Natural killer cell treated with Interleukin-12 subunit alpha and Interleukin-12 subunit beta and Interleukin-15 and Interleukin-18, amount 100 ng/mL, for 72 hours (primary cell): ENCODE results near the gene SPTBN5. TPM values are rescaled to one million over a fixed set of nuclear protein-coding genes. Genes with fewer than 3 reads are reported as not detected.

Experiments used
- ATAC-seq, 2 donors: fragments of 150-1000 bp; cut with Tn5 transposase in 1 of 2; sonication (Bioruptor Pico), chemical (Tn5 transposase) in 1 of 2; 2 replicates each; pipeline ENCODE4 v1.10.0; 2021
- DNase-seq: peaks from one replicate; pipeline ENCODE4 v3.0.0; 2022; ENCODE audit warnings: low spot score
- H3K27ac Mint-ChIP-seq, 2 donors: 1 replicate in 1 of 2; 2 replicates in 1 of 2; pipeline ENCODE4 v1.8.0; 2022; ENCODE audit warnings: mixed read lengths in 2 of 2, mild to moderate bottlenecking in 1 of 2, moderate library complexity in 1 of 2
- H3K27me3 Mint-ChIP-seq, 2 donors: 1 replicate in 1 of 2; 2 replicates in 1 of 2; pipeline ENCODE4 v1.8.0; 2022; ENCODE audit warnings: mixed read lengths in 2 of 2
- H3K36me3 Mint-ChIP-seq: one replicate; pipeline ENCODE4 v1.8.0; 2022; ENCODE audit warnings: mixed read lengths
- H3K4me1 Mint-ChIP-seq, 2 donors: 1 replicate in 1 of 2; 2 replicates in 1 of 2; pipeline ENCODE4 v1.8.0; 2022; ENCODE audit warnings: low read depth in 2 of 2, mixed read lengths in 2 of 2, mild to moderate bottlenecking in 1 of 2
- H3K4me3 Mint-ChIP-seq: one replicate; pipeline ENCODE4 v1.8.0; 2022; ENCODE audit warnings: mixed read lengths
- H3K9me3 Mint-ChIP-seq: 2 replicates; pipeline ENCODE4 v1.8.0; 2022; ENCODE audit warnings: mixed read lengths
- total RNA-seq, 2 donors: library from RNA; stranded (reverse); gene quantifications; one replicate each; pipeline ENCODE4 v1.2.3, GENCODE V29; 2022

Gene SPTBN5
- total RNA-seq, 2 donors from 2014 or later = 1.1 to 2.4 TPM

- Mint-ChIP-seq H3K9me3 (no peaks in the 10 kb centered on the region), H3K4me1 (peaks cover 7% of the 10 kb centered on the region in 2 donors), H3K36me3 (no peaks in the 10 kb centered on the region), H3K4me3 (no peak overlapping the region), H3K27me3 (no peaks in the 10 kb centered on the region), H3K27ac (peak overlapping the region in 1 of 2 donors; percentile 59)
- DNase-seq (no peak), ATAC-seq (peak in 1 of 2 donors; percentile 11)
Measured at GRCh38 chr15:41804361-41804760, 89.5 kb downstream of the SPTBN5 start.

GRCh38 chr15:41801850-41802455 is 91.9 kb downstream of the SPTBN5 start:
- ATAC-seq (no peak), DNase-seq (no peak)
- H3K27ac Mint-ChIP-seq = no peak overlapping the region
- no peaks in the 10 kb centered on the region for H3K27me3 Mint-ChIP-seq
- H3K4me3 Mint-ChIP-seq = no peak overlapping the region
- no peaks in the 10 kb centered on the region for H3K9me3 Mint-ChIP-seq
- H3K36me3 Mint-ChIP-seq = no peaks in the 10 kb centered on the region
- peaks cover 10 to 17% of the 10 kb centered on the region in 2 donors for H3K4me1 Mint-ChIP-seq

- DNase-seq (no peak), ATAC-seq (no peak)
- H3K4me1 Mint-ChIP-seq = peaks cover 12 to 19% of the 10 kb centered on the region in 2 donors
- no peaks in the 10 kb centered on the region for H3K9me3 Mint-ChIP-seq
- H3K36me3 Mint-ChIP-seq = no peaks in the 10 kb centered on the region
- no peak overlapping the region for H3K4me3 Mint-ChIP-seq
- H3K27ac Mint-ChIP-seq = no peak overlapping the region
- no peaks in the 10 kb centered on the region for H3K27me3 Mint-ChIP-seq
Measured at GRCh38 chr15:41801185-41801584, 92.7 kb downstream of the SPTBN5 start.

DNA sequence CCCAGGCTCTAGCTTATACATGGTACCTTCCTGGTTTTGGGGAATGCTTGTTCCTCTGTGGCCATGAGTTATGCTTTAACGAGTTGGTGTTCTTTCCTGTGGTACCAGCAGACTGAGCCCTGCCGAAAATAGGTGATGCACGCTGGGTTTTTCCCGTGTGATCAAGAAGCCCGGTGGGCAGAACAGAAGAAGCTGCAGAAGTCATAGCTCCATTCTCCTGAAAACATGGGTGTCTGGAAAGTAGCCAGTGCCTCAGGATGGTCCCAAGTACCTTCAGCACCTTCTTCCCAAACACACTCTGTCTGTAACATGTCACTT is 94.4 kb downstream of the SPTBN5 start:
- no peak overlapping the region for H3K4me3 Mint-ChIP-seq
- H3K27me3 Mint-ChIP-seq = no peaks in the 10 kb centered on the region
- H3K27ac Mint-ChIP-seq = no peak overlapping the region
- no peaks in the 10 kb centered on the region for H3K9me3 Mint-ChIP-seq
- H3K4me1 Mint-ChIP-seq = peaks cover 10 to 25% of the 10 kb centered on the region in 2 donors
- no peaks in the 10 kb centered on the region for H3K36me3 Mint-ChIP-seq
- no peak for ATAC-seq
- DNase-seq = no peak

DNA sequence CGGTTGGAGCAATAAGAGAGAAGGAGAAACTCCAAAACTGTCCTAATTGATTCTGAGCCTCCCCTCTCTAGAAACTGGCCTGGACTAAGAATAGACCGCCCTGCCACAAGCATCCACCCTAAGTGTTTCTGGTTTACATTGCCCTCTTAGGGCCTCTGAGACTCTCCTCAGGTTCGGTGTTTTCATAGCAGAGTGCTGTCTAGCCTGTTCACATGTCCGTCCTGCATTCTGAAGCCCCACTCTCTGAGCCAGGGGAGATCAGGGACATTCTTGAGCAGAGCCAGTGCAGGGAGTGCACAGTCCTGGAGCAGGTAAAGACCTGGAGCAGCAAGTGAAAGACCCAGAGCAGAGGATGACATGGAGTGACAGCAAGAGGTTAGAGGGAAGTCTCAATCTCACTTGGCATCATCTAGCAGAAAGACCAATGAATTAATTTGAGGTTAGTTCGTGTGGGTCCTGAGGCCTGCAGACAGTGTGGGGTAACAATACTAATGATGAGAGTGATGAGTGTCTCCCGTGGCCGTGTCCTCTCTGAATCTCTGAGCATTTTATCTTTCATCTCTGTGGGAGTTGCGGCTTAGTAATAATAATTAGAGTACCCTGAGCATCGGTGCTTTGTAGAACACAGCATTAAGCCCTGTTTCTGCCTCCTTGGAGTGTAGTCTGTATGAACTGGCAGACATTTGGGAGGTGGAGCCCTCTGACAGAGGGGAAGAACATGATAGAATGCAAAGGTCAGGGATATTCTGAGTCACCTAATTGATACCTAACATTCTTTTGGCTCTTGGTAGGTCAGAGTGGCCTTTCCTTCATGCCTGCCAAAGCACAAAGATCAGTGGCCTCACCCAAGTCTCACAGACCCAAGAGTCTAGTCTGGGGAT is 95.0 kb downstream of the SPTBN5 start:
- Mint-ChIP-seq H3K27ac (no peak overlapping the region), H3K27me3 (no peaks in the 10 kb centered on the region), H3K4me3 (no peak overlapping the region), H3K36me3 (no peaks in the 10 kb centered on the region), H3K9me3 (no peaks in the 10 kb centered on the region), H3K4me1 (peaks cover 10 to 27% of the 10 kb centered on the region in 2 donors)
- ATAC-seq (peak; percentile 24 to 33), DNase-seq (no peak)

Other genes with a start within 250 kb of the SPTBN5 start
- gene MGA, start 233.6 kb downstream of the SPTBN5 start, total RNA-seq = 10 to 100 TPM; 42.6 to 54.8 TPM
- 10 to 100 TPM; 30.6 to 53.2 TPM for gene MAPKBP1, start 119.6 kb downstream of the SPTBN5 start, total RNA-seq
- 10 to 100 TPM in 1 of 2 donors, 1 to 10 TPM in 1; 6.7 to 12.1 TPM for gene JMJD7, start 66.0 kb downstream of the SPTBN5 start, total RNA-seq
- 10 to 100 TPM in 1 of 2 donors, 1 to 10 TPM in 1; 4.7 to 13.4 TPM for gene PLA2G4B, start 55.2 kb downstream of the SPTBN5 start, total RNA-seq
- gene EHD4, start 78.5 kb upstream of the SPTBN5 start, total RNA-seq = 10 to 100 TPM; 19.9 to 24.5 TPM
- gene PLA2G4E, start 127.0 kb upstream of the SPTBN5 start, total RNA-seq = not detected
- gene PLA2G4D, start 200.5 kb upstream of the SPTBN5 start, total RNA-seq = not detected